Smooth muscle cell (in vitro differentiated cells): ENCODE data around the gene CCK. TPM values are rescaled to one million over a fixed set of nuclear protein-coding genes. Genes with fewer than 3 reads are reported as not detected.

Experiments used
- DNase-seq: peaks from one replicate; lab custom pipeline; 2025; ENCODE audit not compliant: unreplicated experiment; lab: John Stamatoyannopoulos, UW
- H2AFZ ChIP-seq: fragments of 200-600 bp; sonication (generic); 2 replicates; pipeline ENCODE4 v1.6.0; 2016; ENCODE audit warnings: antibody characterized with exemption, low read depth, mild to moderate bottlenecking
- H3F3A ChIP-seq: fragments of 200-600 bp; sonication (generic); 2 replicates; pipeline ENCODE4 v1.6.0; 2017; ENCODE audit warnings: antibody characterized with exemption, low read depth
- H3K27ac ChIP-seq: fragments of 200-600 bp; sonication (generic); 2 replicates; pipeline ENCODE4 v1.5.1; 2016; ENCODE audit warnings: low read depth, mild to moderate bottlenecking
- H3K27me3 ChIP-seq: fragments of 200-600 bp; sonication (generic); 2 replicates; pipeline ENCODE4 v1.6.1; 2016; ENCODE audit warnings: low read depth, mild to moderate bottlenecking
- H3K36me3 ChIP-seq: fragments of 200-600 bp; sonication (generic); 2 replicates; pipeline ENCODE4 v1.5.1; 2016; ENCODE audit warnings: low read depth
- H3K4me1 ChIP-seq: fragments of 200-600 bp; sonication (generic); 2 replicates; pipeline ENCODE4 v1.5.1; 2016; ENCODE audit warnings: low read depth
- H3K4me2 ChIP-seq: fragments of 200-600 bp; sonication (generic); 2 replicates; pipeline ENCODE4 v1.6.0; 2016; ENCODE audit warnings: mild to moderate bottlenecking
- H3K4me3 ChIP-seq: fragments of 200-600 bp; sonication (generic); 2 replicates; pipeline ENCODE4 v1.5.1; 2016; ENCODE audit warnings: mild to moderate bottlenecking
- H3K79me2 ChIP-seq: fragments of 200-600 bp; sonication (generic); 2 replicates; pipeline ENCODE4 v1.6.0; 2016; ENCODE audit warnings: low read depth, mild to moderate bottlenecking
- H3K9ac ChIP-seq: fragments of 200-600 bp; sonication (generic); 2 replicates; pipeline ENCODE4 v1.6.0; 2016; ENCODE audit warnings: low read depth
- H3K9me3 ChIP-seq: fragments of 200-600 bp; sonication (generic); replicated peaks from 2 replicates; pipeline ENCODE4 v1.5.1; 2016; ENCODE audit warnings: low read depth
- H4K20me1 ChIP-seq: fragments of 200-600 bp; sonication (generic); 2 replicates; pipeline ENCODE4 v1.6.0; 2016; ENCODE audit warnings: low read depth
- CTCF ChIP-seq: fragments of 200-600 bp; sonication (generic); IDR thresholded peaks from 2 replicates; pipeline ENCODE4 v1.5.1; 2017; ENCODE audit warnings: borderline replicate concordance, mild to moderate bottlenecking, antibody characterized with exemption; ENCODE audit not compliant: insufficient read depth, poor library complexity, severe bottlenecking
- WGBS: methylation state at CpG from one replicate; pipeline ENCODE4 v1.1.7; 2016; ENCODE audit warnings: low lambda C conversion rate; 5-methylcytosine and 5-hydroxymethylcytosine counted together
- polyA plus RNA-seq: library from polyadenylated mRNA; unstranded; fragments of >200 nt; fragmentation: Nextera tagmentation; extraction: Ambion mirVana; gene quantifications from 2 replicates; pipeline ENCODE4 v1.2.1, GENCODE V29; 2016
- total RNA-seq: library from RNA; depleted of rRNA; stranded (reverse); fragments of >200 nt; gene quantifications from 2 replicates; pipeline ENCODE4 v1.2.3, GENCODE V29; 2014

The CCK gene
- total and polyA plus RNA-seq, 2 experiments from 2014 or later: not detected

- Histone ChIP-seq H3K9ac (no peak overlapping the region), H3K9me3 (no peaks in the 10 kb centered on the region), H3F3A (no peaks in the 10 kb centered on the region), H4K20me1 (no peaks in the 10 kb centered on the region), H2AFZ (no peak overlapping the region), H3K36me3 (no peaks in the 10 kb centered on the region), H3K27ac (no peak overlapping the region), H3K27me3 (no peaks in the 10 kb centered on the region), H3K79me2 (no peaks in the 10 kb centered on the region), H3K4me2 (no peak overlapping the region), H3K4me1 (no peaks in the 10 kb centered on the region), H3K4me3 (no peak overlapping the region)
- WGBS: 87% methylated on average over 5 of the region's 5 CpGs
- no peak for TF ChIP-seq CTCF
- DNase-seq: no peak
These were observed 36.6 kb downstream of the CCK start for GRCh38 chr3:42229266-42229941.

GRCh38 chr3:42228796-42229195 lies 37.2 kb downstream of the CCK start:
- Histone ChIP-seq H3K27ac (no peak overlapping the region), H3K9ac (no peak overlapping the region), H3K36me3 (no peaks in the 10 kb centered on the region), H3K27me3 (no peaks in the 10 kb centered on the region), H3K9me3 (no peaks in the 10 kb centered on the region), H3K79me2 (no peaks in the 10 kb centered on the region), H3K4me3 (no peak overlapping the region), H2AFZ (no peak overlapping the region), H3K4me1 (no peaks in the 10 kb centered on the region), H4K20me1 (no peaks in the 10 kb centered on the region), H3F3A (no peaks in the 10 kb centered on the region), H3K4me2 (no peak overlapping the region)
- DNase-seq: no peak
- TF ChIP-seq CTCF: peak; percentile 11
- 67% methylated on average over 5 of the region's 5 CpGs for WGBS

- H3K4me1 ChIP-seq: no peaks in the 10 kb centered on the region
- no peaks in the 10 kb centered on the region for H3K79me2 ChIP-seq
- H3K4me2 ChIP-seq: no peak overlapping the region
- H4K20me1 ChIP-seq: no peaks in the 10 kb centered on the region
- H3K27ac ChIP-seq: no peak overlapping the region
- TF ChIP-seq CTCF: no peak
- H3F3A ChIP-seq: no peaks in the 10 kb centered on the region
- H3K36me3 ChIP-seq: no peaks in the 10 kb centered on the region
- DNase-seq: no peak
- H3K27me3 ChIP-seq: no peaks in the 10 kb centered on the region
- no peaks in the 10 kb centered on the region for H3K9me3 ChIP-seq
- no peak overlapping the region for H3K4me3 ChIP-seq
- H2AFZ ChIP-seq: no peak overlapping the region
- WGBS: 90% methylated on average over 11 of the region's 11 CpGs
- H3K9ac ChIP-seq: no peak overlapping the region
These were observed 39.2 kb downstream of the CCK start for GRCh38 chr3:42226470-42227425.
